ELR (cell line): Measurements from ENCODE around the gene CAPN12.
A peak's percentile ranks its signal among the peaks of the same experiment; 100 is the strongest.
"Not testable (repeated sequence)": the region's sequence is repeated elsewhere in the genome, so short reads cannot be mapped to it uniquely, and the experiment has no call there.

ENCODE experiments used
- DNase-seq: peaks from one replicate; pipeline ENCODE4 v3.0.0-alpha.2; 2015; ENCODE audit warnings: low read depth

CAPN12 gene, protein sequence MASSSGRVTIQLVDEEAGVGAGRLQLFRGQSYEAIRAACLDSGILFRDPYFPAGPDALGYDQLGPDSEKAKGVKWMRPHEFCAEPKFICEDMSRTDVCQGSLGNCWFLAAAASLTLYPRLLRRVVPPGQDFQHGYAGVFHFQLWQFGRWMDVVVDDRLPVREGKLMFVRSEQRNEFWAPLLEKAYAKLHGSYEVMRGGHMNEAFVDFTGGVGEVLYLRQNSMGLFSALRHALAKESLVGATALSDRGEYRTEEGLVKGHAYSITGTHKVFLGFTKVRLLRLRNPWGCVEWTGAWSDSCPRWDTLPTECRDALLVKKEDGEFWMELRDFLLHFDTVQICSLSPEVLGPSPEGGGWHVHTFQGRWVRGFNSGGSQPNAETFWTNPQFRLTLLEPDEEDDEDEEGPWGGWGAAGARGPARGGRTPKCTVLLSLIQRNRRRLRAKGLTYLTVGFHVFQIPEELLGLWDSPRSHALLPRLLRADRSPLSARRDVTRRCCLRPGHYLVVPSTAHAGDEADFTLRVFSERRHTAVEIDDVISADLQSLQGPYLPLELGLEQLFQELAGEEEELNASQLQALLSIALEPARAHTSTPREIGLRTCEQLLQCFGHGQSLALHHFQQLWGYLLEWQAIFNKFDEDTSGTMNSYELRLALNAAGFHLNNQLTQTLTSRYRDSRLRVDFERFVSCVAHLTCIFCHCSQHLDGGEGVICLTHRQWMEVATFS

DNA sequence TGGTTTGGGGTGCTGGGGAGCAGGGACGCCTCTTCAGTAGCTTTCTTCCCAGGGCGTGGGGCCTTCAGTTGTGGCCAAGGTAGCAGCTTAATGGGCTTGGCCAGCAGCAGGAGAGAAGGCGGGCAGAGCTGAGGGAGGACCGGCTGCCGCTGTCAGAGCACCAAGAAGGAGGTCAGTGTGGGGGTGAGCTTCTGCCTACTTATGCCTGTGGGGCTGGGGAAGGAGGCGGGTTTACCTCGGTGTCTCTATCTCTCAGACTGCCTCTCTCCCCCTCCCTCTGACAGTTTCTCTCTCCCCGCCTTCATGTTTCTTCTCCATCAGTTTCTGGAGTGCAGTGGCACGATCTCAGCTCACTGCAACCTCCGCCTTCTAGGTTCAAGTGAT lies at the start of gene CAPN12:
Gene CAPN12 (minus strand): TSS at position 177 of the 384 bp plus-strand sequence. CDS start 309 bp downstream, outside the sequence.
- no peak for DNase-seq

DNA sequence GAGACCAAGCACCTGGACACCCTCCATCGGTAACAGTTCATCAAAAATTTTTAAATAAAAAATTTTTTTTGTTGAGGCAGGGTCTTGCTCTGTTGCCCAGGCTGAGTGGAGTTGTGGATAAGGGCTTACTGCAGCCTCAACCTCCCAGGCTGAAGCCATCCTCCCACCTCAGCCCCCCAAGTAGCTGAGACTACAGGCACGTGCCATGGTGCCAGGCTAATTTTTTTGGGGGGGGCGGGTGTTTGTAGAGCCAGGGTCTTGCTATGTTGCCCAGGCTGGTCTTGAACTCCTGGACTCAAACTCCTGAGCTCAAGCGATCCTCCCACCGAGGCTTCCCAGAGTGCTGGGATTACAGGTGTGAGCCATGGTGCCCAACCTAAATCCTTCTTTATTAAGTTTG lies 49.4 kb upstream of the CAPN12 start:
- DNase-seq: no peak

DNA sequence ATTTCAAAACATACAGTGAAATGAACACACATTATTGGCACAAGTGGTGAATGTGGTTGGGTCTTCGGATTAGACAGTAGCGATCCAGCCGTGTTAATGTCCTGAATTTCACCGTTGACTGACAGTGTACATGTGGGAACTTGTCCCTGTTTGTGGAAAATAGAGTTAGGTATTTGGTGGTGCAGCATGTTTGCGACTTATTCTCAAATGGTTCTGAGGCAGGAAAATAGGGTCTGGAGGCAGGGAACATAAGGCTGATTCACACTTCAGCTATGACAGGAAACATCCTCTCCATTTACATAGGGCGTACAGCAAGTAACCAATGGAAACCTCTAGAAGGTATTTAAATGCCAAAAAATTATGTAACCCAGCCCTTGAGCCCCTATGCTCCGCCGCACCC lies 48.9 kb upstream of the CAPN12 start:
- DNase-seq: peak; percentile 50

DNA sequence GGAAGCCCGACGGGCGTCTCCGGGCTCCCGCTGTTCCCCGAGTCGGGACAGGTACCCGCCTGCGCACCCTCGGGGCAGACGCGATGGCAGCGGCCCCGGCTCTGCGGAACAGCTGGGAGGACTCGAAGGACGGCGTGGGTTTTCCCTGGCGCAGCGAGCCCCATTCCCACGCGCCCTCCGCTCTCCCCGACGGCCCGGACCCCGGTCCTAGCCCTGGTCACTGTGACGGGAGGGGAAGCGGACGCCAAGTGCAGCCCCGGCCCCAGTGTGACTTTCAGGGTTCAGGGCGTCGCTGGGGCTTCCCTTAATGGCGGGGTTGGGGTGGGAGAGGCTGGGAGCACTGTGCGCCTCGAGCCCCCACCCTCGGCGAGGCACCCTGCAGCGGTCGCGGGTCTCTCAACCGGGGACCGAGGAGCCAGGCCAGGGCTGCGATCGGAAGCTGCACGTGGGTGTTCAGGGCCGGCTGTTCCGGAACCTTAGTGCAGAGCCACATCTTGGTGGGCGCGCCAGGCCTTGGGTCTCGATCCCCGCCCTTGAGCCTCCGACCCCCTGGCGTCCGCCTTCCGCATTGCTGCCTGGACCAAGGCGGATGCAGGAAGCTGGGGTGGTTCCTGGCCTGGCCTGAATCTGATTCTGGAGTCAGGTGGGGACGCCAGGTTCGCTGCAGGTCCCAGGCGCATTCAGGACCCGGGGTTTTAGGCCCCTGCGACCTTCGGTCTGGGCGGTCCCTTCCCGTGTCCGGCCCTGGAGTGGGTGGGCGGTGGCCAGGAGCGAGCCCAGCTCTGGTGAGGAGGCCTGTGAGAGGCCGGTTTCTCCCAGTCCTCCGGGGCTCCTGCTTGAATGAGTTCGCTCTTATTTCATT lies 48.2 kb upstream of the CAPN12 start:
- no peak for DNase-seq

DNA sequence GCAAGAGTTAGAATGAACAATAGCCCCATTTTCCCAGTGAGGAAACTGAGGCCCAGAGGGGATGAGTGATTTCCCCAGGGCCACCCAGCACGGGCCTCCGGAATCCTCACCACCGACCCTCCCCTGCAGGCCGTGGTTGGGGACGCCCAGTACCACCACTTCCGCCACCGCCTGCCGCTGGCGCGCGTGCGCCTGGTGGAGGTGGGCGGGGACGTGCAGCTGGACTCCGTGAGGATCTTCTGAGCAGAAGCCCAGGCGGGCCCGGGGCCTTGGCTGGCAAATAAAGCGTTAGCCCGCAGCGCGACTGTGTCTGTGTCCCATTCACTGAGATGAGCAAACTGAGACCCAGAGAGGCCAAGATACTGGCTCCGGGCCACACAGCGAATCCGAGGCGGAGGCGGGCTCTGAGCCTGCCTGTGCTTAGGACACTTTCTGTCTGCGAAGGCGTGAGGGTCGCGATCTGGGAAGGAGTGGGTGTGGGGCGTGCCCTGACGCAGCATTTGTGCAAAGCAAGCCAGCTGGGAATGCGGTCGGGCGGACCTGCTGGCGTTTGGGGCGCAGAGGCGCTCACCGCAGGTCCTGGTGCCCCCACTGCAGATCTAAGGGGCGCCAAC lies 47.3 kb upstream of the CAPN12 start:
- not testable (repeated sequence) for DNase-seq

DNA sequence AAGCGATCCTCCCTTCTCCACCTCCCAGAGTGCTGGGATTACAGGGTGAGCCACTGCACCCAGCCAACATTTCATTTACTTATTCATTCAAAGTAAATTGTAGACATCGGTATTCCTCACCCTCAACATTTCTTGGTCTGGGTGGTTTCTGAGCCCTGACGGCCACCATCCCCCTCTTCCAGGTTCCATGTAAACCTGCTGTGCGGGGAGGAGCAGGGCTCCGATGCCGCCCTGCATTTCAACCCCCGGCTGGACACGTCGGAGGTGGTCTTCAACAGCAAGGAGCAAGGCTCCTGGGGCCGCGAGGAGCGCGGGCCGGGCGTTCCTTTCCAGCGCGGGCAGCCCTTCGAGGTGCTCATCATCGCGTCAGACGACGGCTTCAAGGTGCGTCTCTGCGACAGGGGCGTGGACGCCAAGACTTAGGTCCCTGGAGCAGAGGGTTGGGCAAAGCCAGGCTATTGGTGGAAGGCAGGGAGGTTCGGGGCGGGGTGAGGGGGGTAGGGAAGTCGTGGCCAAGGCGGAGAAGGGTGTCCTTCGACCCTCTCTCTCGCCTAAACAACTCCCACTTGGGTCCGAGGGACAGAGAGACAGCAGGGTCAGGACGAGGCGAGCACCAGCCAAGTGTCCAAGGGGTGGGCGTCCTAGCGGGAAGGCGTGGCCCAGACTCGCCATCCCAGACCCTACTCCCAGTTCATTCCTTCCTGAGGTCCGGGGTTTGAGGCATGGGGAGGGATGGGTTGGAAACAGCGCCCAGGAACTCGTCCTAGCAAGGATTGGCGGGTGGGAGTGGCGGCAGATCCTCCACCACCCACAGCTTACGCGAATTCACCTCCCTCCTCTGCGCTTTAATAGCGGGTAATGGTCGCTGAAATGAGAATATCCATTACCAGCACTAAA lies 46.5 kb upstream of the CAPN12 start:
- DNase-seq: not testable (repeated sequence)

DNA sequence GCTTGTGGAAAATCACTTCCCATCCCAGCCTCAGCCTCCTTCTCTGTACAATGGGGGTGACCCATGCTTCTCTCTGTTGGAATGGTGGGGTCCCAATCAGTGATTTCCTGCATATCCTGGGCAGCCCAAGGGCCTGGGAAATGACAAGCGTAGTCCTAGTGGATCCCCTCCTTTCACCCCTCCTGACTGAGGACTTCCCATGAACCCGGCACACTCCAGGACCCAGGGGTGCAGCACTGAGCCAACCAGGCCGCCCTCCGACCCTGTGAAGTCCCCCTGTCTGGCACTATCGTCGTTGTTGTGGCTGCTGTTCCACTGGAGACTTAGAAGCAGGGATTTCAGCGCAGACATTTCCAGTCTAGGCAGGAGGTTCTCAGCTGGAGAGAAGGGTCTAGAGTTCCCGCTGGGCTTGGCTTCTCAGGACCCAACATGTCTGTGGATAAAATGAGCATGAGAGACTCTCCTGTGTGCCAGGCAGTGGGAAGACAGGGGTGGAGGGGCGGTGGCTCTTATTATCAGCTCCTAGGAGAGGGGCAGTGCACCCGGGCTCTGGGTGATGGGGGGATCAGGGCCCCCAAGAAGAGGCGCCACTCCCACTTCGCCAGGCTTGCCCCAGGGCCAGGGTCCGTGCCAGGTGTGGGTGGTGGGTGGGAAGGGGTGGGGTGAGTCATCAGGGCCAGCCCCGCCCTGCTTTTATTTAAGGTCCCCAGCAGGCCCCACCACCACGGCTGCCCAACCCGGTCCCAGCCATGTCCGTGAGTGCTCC lies 44.4 kb upstream of the CAPN12 start, which contains the start of gene LGALS7B:
Gene LGALS7B (plus strand): TSS at position 723 of the 766 bp plus-strand sequence. CDS start 27 bp downstream, at position 750.
- no peak for DNase-seq

DNA sequence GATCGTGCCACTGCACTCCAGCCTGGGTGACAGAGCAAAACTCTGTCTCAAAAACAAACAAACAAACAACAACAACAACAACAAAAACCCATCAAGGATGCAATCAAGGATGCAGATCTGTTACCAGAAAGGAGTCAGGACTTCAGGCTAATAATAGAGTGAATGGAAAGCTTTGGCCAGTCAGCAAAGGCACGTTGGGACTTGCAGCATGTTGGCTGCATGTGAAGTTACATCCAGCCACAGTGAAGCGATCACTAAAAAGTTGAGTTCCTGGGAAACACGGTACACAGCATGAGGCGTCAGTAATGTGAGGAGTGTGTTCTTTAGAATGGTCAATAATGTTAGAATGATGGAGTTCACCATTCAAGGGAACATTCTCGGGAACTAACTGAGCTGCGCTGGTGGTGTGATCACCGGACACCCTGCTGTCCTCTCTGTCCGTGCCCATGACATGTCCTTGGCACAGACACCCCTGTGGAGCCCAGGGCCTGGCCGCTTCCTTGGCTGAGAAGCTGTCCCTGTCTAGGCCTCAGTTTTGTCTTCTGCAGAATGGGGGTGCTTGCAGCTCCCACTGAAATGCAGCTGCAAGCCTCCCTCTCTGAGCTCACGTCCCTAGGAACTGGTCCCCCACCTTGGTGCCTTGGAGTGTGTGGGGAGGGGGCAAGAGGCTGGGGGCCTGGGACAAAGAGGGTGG lies 42.4 kb upstream of the CAPN12 start:
- DNase-seq: no peak

DNA sequence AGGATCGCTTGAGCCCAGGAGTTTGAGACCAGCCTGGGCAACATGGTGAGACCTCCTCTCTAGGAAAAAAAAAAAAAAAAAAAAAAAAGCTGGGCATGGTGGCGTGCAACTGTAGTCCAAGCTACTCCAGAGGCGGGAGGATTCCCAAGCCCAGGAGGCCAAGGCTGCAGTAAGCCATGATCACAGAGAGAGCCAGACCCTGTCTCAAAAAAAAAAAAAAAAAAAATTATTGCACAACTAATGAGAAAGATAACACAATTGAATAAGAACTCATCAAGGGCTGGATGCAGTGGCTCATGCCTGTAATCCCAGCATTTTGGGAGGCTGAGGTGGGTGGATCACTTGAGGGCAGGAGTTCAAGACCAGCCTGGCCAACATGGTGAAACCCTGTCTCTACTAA lies 41.8 kb upstream of the CAPN12 start:
- DNase-seq: not testable (repeated sequence)

DNA sequence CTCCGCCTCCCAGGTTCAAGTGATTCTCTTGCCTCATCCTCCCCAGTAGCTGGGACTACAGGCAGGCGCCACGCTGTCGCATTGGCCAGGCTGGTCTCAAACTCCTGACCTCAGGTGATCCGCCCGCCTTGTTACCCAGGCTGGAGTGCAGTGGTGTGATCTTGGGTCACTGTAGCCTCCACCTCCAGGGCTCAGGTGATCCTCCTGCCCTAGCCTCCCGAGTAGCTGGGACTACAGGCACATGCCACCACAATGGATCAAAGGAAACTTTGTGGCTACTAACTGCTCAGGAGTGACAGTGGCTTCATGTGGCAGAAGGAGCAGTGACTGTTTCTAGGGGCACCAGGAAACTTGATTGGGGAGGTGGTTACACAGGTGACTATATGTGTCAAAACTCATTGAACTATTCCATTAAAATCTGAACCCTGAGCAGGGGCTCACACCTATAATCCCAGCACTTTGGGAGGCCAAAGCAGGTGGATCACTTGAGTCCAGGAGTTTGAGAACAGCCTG lies 41.0 kb upstream of the CAPN12 start:
- DNase-seq: no peak

DNA sequence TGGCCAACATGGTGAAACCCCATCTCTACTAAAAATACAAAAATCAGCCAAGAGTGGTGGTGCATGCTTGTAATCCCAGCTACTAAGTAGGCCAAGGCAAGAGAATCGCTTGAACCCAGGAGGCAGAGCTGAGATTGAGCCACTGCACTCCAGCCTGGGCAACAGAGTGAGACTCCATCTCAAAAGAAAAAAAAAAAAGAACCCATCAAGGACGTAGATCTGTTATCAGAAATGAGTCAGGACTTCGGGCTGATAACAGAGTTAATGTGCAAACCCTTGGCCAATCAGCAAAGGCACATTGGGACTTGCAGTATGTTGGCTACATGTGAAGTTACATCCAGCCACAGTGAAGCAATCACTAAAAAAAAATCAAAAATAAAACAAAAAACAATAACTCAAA lies 40.0 kb upstream of the CAPN12 start:
- DNase-seq: no peak

DNA sequence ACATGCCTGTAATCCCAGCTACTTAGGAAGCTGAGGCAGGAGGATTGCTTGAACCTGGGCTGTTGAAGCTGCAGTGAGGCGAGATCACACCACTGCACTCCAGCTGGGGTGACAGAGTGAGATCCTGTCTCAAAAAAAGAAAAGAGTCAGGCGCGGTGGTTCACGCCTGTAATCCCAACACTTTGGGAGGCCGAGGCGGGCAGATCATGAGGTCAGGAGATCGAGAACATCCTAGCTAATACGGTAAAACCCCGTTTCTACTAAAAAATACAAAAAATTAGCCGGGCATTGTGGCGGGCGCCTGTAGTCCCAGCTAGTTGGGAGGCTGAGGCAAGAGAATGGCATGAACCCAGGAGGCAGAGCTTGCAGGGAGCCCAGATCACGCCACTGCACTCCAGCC lies 37.9 kb upstream of the CAPN12 start:
- not testable (repeated sequence) for DNase-seq

DNA sequence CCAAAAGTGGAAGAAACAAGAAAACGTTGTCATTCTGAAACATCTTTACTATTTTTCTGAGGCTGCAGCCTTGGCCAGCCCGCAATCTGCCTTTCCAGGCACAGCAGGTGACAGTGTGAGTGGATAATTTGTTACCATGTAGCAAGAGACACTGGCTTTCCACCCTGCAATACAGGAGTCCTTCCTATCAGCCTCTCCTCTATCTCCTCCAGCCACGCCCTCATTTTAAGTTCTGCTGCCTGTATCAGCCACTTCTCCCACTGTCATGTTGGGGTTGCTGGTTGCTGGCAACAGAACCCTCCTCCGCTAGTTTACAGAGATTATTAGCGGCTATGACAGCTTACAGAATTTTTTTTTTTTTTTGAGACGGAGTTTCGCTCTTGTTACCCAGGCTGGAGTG lies 36.8 kb upstream of the CAPN12 start:
- DNase-seq: no peak

DNA sequence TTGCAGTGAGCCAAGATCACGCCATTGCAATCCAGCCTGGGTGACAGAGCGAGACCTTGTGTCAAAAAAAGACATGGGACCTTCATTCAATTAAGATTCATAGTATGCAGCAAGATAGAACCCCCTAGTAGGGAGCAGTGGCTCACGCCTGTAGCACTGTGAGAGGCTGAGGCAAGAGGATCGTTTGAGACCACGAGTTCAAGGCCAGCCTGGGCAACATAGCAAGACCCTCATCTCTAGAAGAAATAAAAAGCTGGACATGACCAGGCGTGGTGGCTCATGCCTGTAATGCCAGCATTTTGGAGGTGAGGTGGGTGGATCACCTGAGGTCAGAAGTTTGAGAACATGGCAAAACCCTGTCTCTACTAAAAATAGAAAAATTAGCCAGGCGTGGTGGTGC lies 36.2 kb upstream of the CAPN12 start:
- DNase-seq: no peak

DNA sequence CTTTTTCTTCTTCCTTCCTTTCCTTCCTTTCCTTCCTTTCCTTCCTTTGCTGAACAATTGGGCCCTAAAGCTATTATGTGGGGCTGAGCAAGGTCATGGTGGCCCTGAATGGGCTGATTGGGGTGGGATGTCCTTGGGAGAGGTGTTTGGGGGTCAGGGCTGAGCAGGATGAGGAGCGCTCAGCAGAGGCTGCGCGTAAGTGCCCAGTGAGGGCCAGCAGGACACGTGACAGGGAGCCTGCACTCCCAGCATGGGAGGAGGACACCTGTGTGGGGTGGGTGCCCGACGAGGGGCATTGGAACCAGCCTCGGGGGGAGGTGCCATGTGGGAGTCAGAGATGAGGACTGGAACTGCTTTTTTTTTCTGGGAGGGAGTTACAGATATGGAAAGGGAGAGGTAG lies 34.5 kb upstream of the CAPN12 start:
- DNase-seq: no peak

DNA sequence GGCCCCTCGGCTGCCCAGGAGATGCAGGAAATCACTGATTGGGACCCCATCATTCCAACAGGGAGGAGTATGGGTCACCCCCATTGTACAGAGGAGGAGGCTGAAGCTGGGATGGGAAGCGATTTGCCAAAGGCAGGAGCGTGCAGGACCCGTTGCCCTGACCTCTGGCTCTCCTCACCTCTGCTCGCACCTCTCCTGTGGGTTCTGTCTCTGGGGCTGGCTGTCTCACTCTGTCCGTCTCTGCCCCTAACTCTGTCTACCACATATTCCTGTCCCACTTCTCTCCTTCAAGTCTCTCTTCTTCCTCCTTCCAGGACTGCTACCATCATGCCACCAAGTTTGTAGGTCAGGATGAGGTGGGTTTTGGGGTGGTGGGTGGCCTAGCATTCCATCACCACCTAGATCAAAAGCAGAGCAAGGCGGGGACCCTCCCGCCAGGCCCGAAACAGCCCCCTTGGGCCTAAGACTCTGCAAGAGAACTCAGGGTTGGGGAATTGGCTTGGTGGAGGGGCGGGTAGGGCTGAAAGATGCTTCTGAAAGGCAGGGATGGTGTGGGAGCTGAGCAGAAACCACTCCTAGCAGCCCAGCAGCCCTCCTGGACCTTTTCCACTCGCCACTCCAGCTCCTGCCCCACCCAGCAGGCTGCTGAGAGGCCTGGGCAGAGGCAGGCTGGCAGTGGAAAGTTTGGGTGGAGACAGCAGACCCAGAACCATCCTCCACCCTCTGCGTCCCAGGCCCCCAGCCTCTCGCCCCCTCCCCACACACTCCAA lies 30.1 kb upstream of the CAPN12 start:
- no peak for DNase-seq

DNA sequence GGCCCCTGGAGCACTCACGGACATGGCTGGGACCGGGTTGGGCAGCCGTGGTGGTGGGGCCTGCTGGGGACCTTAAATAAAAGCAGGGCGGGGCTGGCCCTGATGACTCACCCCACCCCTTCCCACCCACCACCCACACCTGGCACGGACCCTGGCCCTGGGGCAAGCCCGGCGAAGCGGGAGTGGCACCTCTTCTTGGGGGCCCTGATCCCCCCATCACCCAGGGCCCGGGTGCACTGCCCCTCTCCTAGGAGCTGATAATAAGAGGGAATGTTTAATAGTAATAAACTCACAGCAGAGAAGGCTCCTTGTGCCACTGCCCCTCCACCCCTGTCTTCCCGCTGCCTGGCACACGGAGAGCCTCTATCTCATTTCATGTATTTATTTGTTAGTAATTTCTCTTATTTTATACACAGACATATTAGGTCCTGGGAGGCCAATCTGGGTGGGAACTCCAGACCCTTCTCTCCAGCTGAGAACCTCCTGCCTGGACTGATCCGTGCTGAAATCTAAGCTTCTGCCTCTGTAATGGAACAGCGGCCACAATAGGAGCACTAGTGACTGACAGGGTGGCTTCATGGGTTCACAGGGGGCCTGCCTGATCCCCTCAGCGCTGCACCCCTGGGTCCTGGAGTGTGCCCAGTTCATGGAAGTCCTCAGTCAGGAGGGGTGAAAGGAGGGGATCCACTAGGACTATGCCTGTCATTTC lies 29.3 kb upstream of the CAPN12 start, which contains the start of gene LGALS7:
Gene LGALS7 (minus strand): TSS at position 49 of the 709 bp plus-strand sequence. CDS start 25 bp downstream, at position 24.
- no peak for DNase-seq

DNA sequence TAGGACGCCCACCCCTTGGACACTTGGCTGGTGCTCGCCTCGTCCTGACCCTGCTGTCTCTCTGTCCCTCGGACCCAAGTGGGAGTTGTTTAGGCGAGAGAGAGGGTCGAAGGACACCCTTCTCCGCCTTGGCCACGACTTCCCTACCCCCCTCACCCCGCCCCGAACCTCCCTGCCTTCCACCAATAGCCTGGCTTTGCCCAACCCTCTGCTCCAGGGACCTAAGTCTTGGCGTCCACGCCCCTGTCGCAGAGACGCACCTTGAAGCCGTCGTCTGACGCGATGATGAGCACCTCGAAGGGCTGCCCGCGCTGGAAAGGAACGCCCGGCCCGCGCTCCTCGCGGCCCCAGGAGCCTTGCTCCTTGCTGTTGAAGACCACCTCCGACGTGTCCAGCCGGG lies 27.3 kb upstream of the CAPN12 start:
- DNase-seq: not testable (repeated sequence)
